PC-3 (cell line): ENCODE measurements around the gene NDUFA11. TPM values are rescaled to one million over a fixed set of nuclear protein-coding genes. Genes with fewer than 3 reads are reported as not detected.

Experiments
- ATAC-seq: fragments of 200-7000 bp; cut with Tn5 transposase; 2 replicates; pipeline ENCODE4 v1.9.1; 2020; ENCODE audit warnings: mild to moderate bottlenecking, moderate library complexity
- BruUV-seq: library from RNA; stranded (reverse); fragments of 400-500 nt; replicated peaks from 2 replicates; lab custom pipeline; 2021; lab: Mats Ljungman, UMichigan
- CTCF ChIA-PET: fragments of 300-600 bp; sonication (Branson Sonifier 250); formaldehyde crosslinking; loops from one replicate; lab custom pipeline; 2022; ENCODE audit warnings: antibody characterized with exemption; lab: Charles Lee
- POLR2A ChIA-PET: fragments of 300-600 bp; sonication (Branson Sonifier 250); formaldehyde crosslinking; loops from one replicate; lab custom pipeline; 2022; ENCODE audit warnings: antibody characterized with exemption; ENCODE audit not compliant: unreplicated experiment; lab: Charles Lee
- DNase-seq: peaks from one replicate; pipeline ENCODE4 v3.0.0-alpha.2; 2015
- H2AFZ ChIP-seq: fragments of 300-600 bp; sonication (generic); 2 replicates; pipeline ENCODE4 v1.6.0; 2016; ENCODE audit warnings: antibody characterized with exemption, low read length
- H3F3A ChIP-seq: fragments of 300-600 bp; sonication (generic); one replicate; pipeline ENCODE4 v1.6.0; 2017; ENCODE audit warnings: antibody characterized with exemption, low read length, control low read depth, mild to moderate bottlenecking; ENCODE audit not compliant: unreplicated experiment
- H3K27ac ChIP-seq: fragments of 300-600 bp; sonication (generic); 2 replicates; pipeline ENCODE4 v1.5.1; 2016; ENCODE audit warnings: mild to moderate bottlenecking, low read length
- H3K27me3 ChIP-seq: fragments of 300-600 bp; sonication (generic); 2 replicates; pipeline ENCODE4 v1.6.1; 2016; ENCODE audit warnings: low read length, mixed read lengths
- H3K36me3 ChIP-seq: fragments of 300-600 bp; sonication (generic); 2 replicates; pipeline ENCODE4 v1.6.1; 2016; ENCODE audit warnings: low read depth, mixed run types, low read length, mixed read lengths
- H3K4me1 ChIP-seq: fragments of 300-600 bp; sonication (generic); 2 replicates; pipeline ENCODE4 v1.5.1; 2016; ENCODE audit warnings: low read length; ENCODE audit not compliant: insufficient read depth
- H3K4me2 ChIP-seq: fragments of 300-600 bp; sonication (generic); 2 replicates; pipeline ENCODE4 v1.6.0; 2016; ENCODE audit warnings: low read length
- H3K4me3 ChIP-seq: fragments of 300-600 bp; sonication (generic); 2 replicates; pipeline ENCODE4 v1.5.1; 2016; ENCODE audit warnings: mild to moderate bottlenecking, low read length, mixed read lengths
- H3K79me2 ChIP-seq: fragments of 300-600 bp; sonication (generic); 2 replicates; pipeline ENCODE4 v1.6.1; 2017; ENCODE audit warnings: low read length, mixed read lengths
- H3K9ac ChIP-seq: fragments of 300-600 bp; sonication (generic); 2 replicates; pipeline ENCODE4 v1.6.0; 2016; ENCODE audit warnings: mild to moderate bottlenecking, low read length
- H3K9me2 ChIP-seq: fragments of 300-600 bp; sonication (generic); replicated peaks from 2 replicates; pipeline ENCODE4 v1.6.1; 2016; ENCODE audit warnings: mixed run types, low read length, mixed read lengths
- H3K9me3 ChIP-seq: fragments of 300-600 bp; sonication (generic); 2 replicates; pipeline ENCODE4 v1.6.1; 2016; ENCODE audit warnings: low read length, mixed read lengths
- H4K20me1 ChIP-seq: fragments of 300-600 bp; sonication (generic); 2 replicates; pipeline ENCODE4 v1.6.1; 2016; ENCODE audit warnings: low read length, mixed read lengths
- CTCF ChIP-seq: fragments of 300-600 bp; sonication (generic); conservative IDR thresholded peaks from 2 replicates; pipeline ENCODE4 v1.5.1; 2017; ENCODE audit warnings: antibody characterized with exemption, low read depth, mild to moderate bottlenecking, low read length
- EZH2 ChIP-seq: fragments of 300-600 bp; sonication (generic); IDR thresholded peaks from one replicate; pipeline ENCODE4 v1.6.1; 2017; ENCODE audit warnings: antibody characterized with exemption, mild to moderate bottlenecking, low read length; ENCODE audit not compliant: unreplicated experiment
- EZH2phosphoT487 ChIP-seq: fragments of 300-600 bp; sonication (generic); IDR thresholded peaks from 2 replicates; pipeline ENCODE4 v1.6.1; 2018; ENCODE audit warnings: mild to moderate bottlenecking, antibody characterized with exemption, low read length, borderline replicate concordance
- intact Hi-C: fragments of 100-400 bp; cut with micrococcal nuclease; formaldehyde crosslinking; loops from 2 replicates; pipeline ENCODE4 v1.9.0; 2023
- total RNA-seq: library from RNA; depleted of rRNA; stranded (reverse); fragments of >200 nt; gene quantifications from 2 replicates; pipeline ENCODE4 v1.2.3, GENCODE V29; 2014

NDUFA11 gene
- total RNA-seq, 1 experiment from 2014 or later: 669 TPM

- H3K4me1 ChIP-seq: no peaks in the 10 kb centered on the region
- ATAC-seq (no peak), DNase-seq (no peak)
- H3K4me3 ChIP-seq: no peak overlapping the region
- no TSS peak for BruUV-seq
- H3K79me2 ChIP-seq: peaks cover 63% of the 10 kb centered on the region
- no peaks in the 10 kb centered on the region for H3K27me3 ChIP-seq
- ChIA-PET POLR2A (no interaction called here), CTCF (no interaction called here)
- intact Hi-C loops: no loop called here
- no peaks in the 10 kb centered on the region for H3F3A ChIP-seq
- no peak overlapping the region for H3K27ac ChIP-seq
- H3K9me2 ChIP-seq: no peaks in the 10 kb centered on the region
- TF ChIP-seq EZH2 (no peak), EZH2phosphoT487 (no peak), CTCF (no peak)
- no peak overlapping the region for H3K4me2 ChIP-seq
- H4K20me1 ChIP-seq: peaks cover 13% of the 10 kb centered on the region; the same call in 1 of the 2 replicates
- peaks cover 40% of the 10 kb centered on the region for H3K36me3 ChIP-seq
- no peak overlapping the region for H2AFZ ChIP-seq
- H3K9ac ChIP-seq: no peak overlapping the region
- no peaks in the 10 kb centered on the region for H3K9me3 ChIP-seq
Observed at GRCh38 chr19:5943623-5944022, 40.0 kb upstream of the NDUFA11 start.

GRCh38 chr19:5943045-5943444 is 39.5 kb upstream of the NDUFA11 start:
- POLR2A ChIA-PET: no interaction called here
- ATAC-seq (no peak), DNase-seq (no peak)
- Histone ChIP-seq H3K4me3 (no peak overlapping the region), H3K79me2 (peaks cover 60% of the 10 kb centered on the region), H3K4me1 (no peaks in the 10 kb centered on the region), H3K9me2 (no peaks in the 10 kb centered on the region), H3K36me3 (peaks cover 43% of the 10 kb centered on the region), H4K20me1 (peaks cover 13% of the 10 kb centered on the region; the same call in 1 of the 2 replicates), H3K27me3 (no peaks in the 10 kb centered on the region), H2AFZ (no peak overlapping the region), H3K9me3 (no peaks in the 10 kb centered on the region), H3K9ac (no peak overlapping the region), H3K27ac (no peak overlapping the region), H3K4me2 (no peak overlapping the region), H3F3A (no peaks in the 10 kb centered on the region)
- CTCF ChIA-PET: no interaction called here
- intact Hi-C loops: no loop called here
- TF ChIP-seq EZH2phosphoT487 (no peak), CTCF (no peak), EZH2 (no peak)
- no TSS peak for BruUV-seq

GRCh38 chr19:5941673-5942072 is 38.1 kb upstream of the NDUFA11 start:
- CTCF ChIA-PET: no interaction called here

More at GRCh38 chr19:5941673-5942072, 38.1 kb upstream of the NDUFA11 start:
- Histone ChIP-seq H3K4me1 (no peaks in the 10 kb centered on the region), H3K27me3 (no peaks in the 10 kb centered on the region), H2AFZ (no peak overlapping the region), H3K36me3 (peaks cover 47% of the 10 kb centered on the region), H3F3A (no peaks in the 10 kb centered on the region), H3K4me2 (no peak overlapping the region), H3K4me3 (no peak overlapping the region), H3K9me2 (no peaks in the 10 kb centered on the region), H4K20me1 (peaks cover 12% of the 10 kb centered on the region; the same call in 1 of the 2 replicates), H3K9me3 (no peaks in the 10 kb centered on the region), H3K9ac (no peak overlapping the region), H3K27ac (no peak overlapping the region), H3K79me2 (peaks cover 59% of the 10 kb centered on the region)
- no peak for DNase-seq
- POLR2A ChIA-PET: no interaction called here
- intact Hi-C loops: no loop called here
- TF ChIP-seq EZH2phosphoT487 (no peak), EZH2 (no peak), CTCF (no peak)
- no TSS peak for BruUV-seq
- no peak for ATAC-seq
